HG02973 (cell line): ENCODE measurements around the gene SLC16A5.

Experiments
- ATAC-seq: cut with Tn5 transposase; IDR thresholded peaks from one replicate; pipeline ENCODE4 v1.9.1; 2021; ENCODE audit warnings: moderate library complexity; ENCODE audit not compliant: unreplicated experiment

SLC16A5 gene

GRCh38 chr17:75084039-75084660 lies 3.6 kb upstream of the SLC16A5 start:
- no peak for ATAC-seq

GRCh38 chr17:75086496-75087181 lies 1.1 kb upstream of the SLC16A5 start:
- ATAC-seq, result no peak

- ATAC-seq, result no peak
Measured at GRCh38 chr17:75087182-75087557, 584 bp upstream of the SLC16A5 start.

DNA sequence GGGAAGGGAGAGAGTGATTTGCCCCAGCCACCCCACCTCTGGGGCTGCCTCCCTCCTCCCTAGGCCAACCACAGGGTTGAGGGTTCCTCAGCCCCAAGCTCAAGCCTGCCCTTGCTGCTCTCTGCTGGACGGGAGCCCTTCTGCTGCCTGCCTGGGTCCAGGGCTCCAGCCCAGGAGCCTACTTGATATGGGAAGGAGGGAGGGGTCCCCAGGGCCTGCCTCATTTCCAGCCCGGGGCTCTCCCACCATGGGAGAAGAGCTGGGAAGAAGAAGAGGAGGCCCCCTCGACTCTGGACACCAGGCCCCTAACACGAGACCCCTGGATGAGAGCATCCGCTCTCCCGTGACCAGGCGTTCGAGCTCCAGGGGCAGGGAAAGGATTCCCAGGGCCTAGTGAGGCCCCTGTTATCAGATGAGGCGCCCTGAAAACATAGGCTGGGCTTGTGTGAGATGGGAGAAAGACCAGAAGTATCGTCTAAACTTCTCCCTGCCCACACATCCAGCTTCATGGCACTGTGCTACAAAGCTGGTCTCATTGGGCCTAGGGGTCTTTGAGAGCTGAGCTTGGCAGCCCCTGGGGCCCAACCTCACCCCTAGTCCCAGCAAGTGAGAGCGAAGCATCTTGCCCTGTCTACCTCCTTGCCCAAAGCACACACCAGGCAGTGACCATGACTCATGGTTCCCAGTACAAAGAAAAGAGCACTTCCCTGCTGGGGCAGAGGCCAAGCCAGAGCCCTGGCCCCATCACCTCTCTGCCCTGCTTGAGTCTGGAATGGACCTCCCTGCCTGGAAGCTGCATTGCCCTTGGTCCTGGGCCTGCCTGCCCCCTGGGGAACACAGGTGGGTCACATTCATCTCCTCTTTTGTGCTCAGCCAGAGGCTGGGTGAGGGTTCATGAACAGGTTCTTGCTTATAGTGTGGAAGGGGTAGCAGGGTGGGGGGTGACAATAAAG lies 987 bp downstream of the SLC16A5 start:
- no peak for ATAC-seq

DNA sequence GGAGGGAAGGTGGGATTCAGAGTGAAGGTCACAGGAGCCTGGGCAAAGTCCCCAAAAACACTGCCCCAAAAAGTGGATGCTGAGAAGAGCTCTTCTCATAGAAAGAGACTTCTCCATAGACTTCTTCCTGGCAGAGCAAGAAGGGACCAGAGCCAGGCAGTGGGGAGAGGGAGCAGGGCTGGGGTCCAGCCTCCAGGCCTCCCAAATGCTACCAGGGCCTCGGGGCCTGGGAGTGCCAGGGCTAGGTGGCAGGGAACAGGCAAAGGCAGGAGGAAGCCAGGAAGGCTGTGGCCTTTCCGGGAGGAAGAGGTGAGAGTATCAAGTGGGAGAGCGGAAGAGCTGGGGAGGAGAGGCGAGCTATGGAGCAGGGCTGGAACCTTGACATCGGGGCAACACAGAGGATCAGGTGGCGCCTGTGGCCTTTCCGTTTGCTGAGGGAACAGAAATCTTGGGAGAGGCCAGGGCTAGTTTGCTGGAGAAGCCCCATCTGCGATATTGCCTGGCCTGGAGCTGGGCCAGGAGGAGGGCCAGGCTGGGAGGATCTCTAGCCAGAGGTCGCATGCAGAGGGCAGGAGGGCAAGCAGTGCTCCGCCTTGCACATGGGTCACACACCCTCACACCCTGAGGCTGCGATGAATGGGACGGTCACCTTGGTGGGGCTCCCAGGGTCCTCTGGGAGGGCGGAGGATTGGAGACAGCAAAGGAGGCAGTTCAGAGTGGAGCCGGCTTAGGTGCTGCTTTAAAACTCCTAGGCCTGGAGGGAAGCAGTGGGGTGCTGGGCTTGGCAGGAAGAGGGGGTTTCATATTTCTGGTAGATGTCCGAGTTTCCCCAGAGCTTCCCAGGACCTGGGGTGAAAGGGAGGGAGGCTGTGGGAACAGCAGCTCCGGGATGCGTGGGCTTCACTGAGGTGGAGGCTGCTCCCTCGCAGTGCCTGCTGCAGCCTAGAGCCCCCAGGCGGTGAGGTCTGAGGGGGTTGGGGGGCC lies 3.4 kb downstream of the SLC16A5 start:
- no peak for ATAC-seq

GRCh38 chr17:75091855-75092327 lies 4.1 kb downstream of the SLC16A5 start:
- ATAC-seq, result no peak

DNA sequence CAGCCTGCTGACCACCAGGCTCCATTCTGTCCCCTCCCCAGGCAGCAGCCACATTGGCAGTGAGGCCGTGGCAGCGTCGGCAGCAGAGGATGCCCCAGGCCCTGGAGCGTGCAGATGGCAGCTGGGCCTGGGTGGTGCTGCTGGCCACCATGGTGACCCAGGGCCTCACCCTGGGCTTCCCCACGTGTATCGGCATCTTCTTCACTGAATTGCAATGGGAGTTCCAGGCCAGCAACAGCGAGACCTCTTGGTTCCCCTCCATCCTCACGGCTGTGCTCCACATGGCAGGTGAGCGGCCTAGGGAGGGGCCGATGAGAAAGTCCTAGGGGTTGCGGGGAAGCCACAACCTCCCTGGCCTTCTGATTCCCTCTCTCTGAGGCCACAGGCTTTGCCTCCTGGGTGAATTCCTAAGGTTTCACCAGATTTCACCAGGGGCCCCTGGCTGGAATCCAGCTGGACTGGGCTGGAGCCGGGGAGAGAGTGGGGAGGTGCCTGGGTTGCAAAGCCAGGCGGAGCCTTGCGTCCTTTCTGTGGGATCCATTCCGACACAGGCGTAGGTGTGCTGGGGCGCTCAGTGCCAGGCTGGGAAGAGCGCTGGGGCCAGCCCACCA lies 5.9 kb downstream of the SLC16A5 start:
- no peak for ATAC-seq

GRCh38 chr17:75094871-75095399 lies 7.2 kb downstream of the SLC16A5 start:
- no peak for ATAC-seq

DNA sequence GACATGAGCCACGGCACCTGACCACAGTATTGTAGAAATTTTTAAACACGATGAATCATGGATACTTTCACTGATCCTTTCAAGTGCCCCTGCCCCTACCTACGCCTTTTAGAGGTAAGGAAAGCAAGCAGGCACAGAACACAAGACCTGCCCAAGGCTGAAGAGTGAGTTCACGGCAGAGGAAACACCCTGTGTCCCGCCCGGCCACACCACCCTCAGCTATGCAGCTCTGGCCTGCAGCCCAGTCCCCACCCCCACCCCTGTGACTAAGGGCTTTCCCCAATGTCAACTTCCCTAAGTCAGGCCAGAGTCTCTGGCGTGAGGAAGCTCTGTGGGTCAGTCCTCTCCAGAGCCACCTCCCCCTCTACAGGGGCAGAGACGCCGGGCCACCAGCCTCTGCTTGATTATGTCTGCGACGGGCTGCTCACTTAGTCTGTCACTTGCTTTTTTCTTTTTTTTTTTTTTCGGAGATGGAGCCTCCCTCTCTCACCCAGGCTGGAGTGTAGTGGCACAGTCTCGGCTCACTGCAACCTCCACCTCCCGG lies 8.4 kb downstream of the SLC16A5 start:
- no peak for ATAC-seq

DNA sequence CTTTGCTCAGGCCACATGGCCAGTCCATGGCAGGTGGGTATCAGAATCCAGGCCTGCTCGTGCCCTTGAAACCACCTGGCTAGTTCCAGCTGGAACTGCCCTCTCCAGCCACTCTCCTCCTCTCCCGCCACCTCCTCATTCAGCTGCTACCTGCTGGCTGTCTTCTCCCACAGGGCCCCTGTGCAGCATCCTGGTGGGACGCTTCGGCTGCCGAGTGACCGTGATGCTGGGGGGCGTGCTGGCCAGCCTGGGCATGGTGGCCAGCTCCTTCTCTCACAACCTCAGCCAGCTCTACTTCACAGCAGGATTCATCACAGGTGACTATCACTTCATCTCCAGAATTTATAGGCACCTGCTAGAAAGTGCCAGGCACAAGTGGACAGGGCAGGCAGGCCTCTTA lies 10.1 kb downstream of the SLC16A5 start:
- ATAC-seq, result no peak

- ATAC-seq, result no peak
Measured at GRCh38 chr17:75098861-75099260, 11.1 kb downstream of the SLC16A5 start.

GRCh38 chr17:75099881-75100595 lies 12.3 kb downstream of the SLC16A5 start:
- no peak for ATAC-seq

GRCh38 chr17:75102385-75102821 lies 14.6 kb downstream of the SLC16A5 start:
- ATAC-seq, result no peak

- no peak for ATAC-seq
Measured at GRCh38 chr17:75103601-75104554, 16.1 kb downstream of the SLC16A5 start.

DNA sequence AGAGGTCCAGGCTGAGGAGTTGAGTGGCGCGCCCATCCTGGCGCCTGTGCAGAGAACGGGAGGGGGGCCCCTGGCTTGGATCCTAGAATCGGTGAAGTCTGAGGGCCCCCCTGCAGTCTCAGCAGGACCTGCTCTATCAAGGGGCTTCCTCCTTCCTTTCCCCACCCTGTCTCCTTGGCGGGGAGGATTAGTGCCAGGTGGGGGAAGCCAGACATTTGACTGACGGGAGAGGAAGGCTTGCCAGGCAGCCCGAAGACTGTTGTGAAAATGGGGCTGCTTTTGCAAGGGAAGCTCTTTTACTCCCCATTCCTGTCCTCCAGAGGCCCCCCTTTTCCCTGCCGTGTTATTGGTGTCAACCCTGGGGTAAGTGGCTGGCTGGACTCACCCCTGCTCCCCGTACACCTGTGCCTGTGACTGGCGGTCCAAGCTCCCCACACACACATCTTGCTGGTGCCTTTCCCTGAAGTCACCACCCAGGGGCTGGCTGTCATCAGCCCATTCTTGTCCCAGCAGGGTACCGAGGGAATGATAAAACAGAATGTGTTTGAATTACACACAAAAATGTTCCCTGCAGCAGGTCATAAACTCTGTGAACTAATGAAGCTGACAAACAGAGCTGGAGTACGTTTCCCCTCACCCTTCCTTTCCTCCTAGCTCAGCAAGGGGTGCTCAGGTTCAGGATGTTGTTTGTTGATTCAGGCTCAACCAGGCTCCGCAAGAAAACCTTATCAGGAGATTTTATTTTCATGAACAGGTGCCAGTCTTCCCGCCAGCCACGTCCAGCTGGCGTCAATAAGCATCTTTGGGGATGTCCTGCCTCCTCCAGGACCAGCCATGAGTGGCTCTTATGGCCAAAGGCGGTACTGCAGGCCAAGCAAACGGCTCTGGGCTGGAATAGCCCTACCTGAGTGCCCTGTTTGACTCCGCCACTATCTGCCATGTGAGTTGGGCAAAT lies 17.6 kb downstream of the SLC16A5 start:
- no peak for ATAC-seq

- ATAC-seq, result no peak
Measured at GRCh38 chr17:75108193-75108592, 20.4 kb downstream of the SLC16A5 start.

DNA sequence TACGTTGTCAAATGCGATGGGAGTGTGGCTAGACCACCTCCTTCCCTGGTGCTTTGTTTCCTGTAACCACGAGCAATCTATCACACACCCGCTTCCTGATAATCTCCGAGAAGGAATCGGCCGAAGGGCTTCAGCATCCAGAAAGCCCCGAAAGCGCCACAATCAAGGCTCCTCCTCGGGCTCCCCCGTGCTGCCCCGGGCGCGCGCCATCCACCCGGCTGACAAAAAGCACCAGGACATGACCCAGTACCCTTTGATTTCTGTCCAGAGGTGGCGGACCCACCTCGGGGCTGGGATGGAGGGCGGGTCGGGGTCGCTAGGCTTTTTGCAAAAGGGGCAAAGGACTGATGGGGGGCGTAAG lies 21.3 kb downstream of the SLC16A5 start:
- no peak for ATAC-seq
